Measurements from ENCODE around the gene ERC1. TPM values are rescaled to one million over a fixed set of nuclear protein-coding genes. Genes with fewer than 3 reads are reported as not detected.

The ERC1 gene
- total RNA-seq, 6 experiments from 2014 or later = 44.1 to 48.9 (median 47.9) TPM

DNA sequence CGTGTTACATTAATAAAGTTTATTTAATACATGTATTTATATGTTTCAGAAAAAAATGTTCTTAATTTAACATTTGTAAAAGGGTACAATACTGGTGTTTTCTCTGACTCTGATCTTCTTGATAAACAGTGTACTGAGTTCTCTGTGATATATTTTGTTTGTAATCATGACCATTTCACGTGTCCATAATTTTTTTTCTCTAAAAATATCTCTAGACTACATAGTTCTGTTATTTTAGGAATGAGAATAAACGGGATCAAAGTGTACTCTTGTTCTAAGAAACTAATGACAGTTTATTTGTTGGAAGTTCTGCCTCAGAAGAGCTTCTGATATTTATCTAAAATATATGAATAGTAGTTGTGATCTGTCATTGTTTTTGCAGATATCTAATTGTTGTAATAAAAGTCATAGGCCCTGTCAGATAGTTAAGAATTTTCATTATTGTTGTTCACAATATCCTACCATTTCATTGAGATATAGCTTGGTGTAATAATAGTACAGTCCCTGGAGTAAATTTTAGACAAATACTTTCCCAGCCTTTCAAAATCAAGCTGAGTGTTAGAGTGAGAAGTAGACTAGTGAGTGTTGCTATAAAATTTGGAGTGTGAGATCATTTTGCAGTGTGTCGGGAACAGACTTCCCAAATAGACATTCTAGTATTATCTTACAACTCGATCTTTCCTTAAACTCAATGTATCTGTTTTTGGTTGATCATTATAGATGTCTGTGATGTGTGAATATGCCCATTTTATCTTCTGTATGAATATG lies 86.2 kb downstream of the ERC1 start:
- no peak for DNase-seq
- Mint-ChIP-seq H3K9me3 (no peaks in the 10 kb centered on the region), H3K36me3 (ENCODE audit: low read depth) (peaks cover 9% of the 10 kb centered on the region; the same call in 1 of the 2 replicates), H3K4me1 (ENCODE audit: low read depth) (peaks cover 27% of the 10 kb centered on the region), H3K4me3 (no peak overlapping the region), H3K27me3 (ENCODE audit: insufficient read depth) (no peaks in the 10 kb centered on the region), H3K27ac (no peak overlapping the region)
- TF ChIP-seq, protein P1, sequence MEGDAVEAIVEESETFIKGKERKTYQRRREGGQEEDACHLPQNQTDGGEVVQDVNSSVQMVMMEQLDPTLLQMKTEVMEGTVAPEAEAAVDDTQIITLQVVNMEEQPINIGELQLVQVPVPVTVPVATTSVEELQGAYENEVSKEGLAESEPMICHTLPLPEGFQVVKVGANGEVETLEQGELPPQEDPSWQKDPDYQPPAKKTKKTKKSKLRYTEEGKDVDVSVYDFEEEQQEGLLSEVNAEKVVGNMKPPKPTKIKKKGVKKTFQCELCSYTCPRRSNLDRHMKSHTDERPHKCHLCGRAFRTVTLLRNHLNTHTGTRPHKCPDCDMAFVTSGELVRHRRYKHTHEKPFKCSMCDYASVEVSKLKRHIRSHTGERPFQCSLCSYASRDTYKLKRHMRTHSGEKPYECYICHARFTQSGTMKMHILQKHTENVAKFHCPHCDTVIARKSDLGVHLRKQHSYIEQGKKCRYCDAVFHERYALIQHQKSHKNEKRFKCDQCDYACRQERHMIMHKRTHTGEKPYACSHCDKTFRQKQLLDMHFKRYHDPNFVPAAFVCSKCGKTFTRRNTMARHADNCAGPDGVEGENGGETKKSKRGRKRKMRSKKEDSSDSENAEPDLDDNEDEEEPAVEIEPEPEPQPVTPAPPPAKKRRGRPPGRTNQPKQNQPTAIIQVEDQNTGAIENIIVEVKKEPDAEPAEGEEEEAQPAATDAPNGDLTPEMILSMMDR (IDR thresholded peaks at IDR 0.05) = no peak

DNA sequence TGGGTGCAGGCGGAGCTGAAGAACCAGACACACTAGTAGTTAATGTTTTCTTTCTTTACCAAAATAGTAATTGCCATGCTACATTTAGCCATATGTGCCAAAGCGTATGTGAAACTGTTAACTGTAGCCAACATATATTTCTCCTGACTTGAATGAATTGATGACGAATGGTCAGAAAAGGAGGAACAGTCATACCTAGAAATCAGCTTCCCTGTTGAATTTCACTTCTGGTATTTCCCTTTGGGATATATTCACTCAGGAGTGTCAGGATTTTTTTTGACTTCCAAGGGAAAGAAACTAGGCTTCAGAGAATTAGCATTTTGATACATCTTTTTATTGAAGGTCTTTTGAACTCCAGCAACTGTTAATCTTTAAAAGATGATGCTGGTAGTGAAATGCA lies 87.0 kb downstream of the ERC1 start:
- peaks cover 29% of the 10 kb centered on the region for H3K4me1 Mint-ChIP-seq (ENCODE audit: low read depth)
- H3K27me3 Mint-ChIP-seq (ENCODE audit: insufficient read depth) = no peaks in the 10 kb centered on the region
- H3K9me3 Mint-ChIP-seq = no peaks in the 10 kb centered on the region
- H3K36me3 Mint-ChIP-seq (ENCODE audit: low read depth) = peaks cover 9% of the 10 kb centered on the region; the same call in 1 of the 2 replicates
- TF ChIP-seq, protein P1 (IDR thresholded peaks at IDR 0.05) = no peak
- no peak overlapping the region for H3K27ac Mint-ChIP-seq
- DNase-seq = peak; percentile 4
- H3K4me3 Mint-ChIP-seq = no peak overlapping the region

DNA sequence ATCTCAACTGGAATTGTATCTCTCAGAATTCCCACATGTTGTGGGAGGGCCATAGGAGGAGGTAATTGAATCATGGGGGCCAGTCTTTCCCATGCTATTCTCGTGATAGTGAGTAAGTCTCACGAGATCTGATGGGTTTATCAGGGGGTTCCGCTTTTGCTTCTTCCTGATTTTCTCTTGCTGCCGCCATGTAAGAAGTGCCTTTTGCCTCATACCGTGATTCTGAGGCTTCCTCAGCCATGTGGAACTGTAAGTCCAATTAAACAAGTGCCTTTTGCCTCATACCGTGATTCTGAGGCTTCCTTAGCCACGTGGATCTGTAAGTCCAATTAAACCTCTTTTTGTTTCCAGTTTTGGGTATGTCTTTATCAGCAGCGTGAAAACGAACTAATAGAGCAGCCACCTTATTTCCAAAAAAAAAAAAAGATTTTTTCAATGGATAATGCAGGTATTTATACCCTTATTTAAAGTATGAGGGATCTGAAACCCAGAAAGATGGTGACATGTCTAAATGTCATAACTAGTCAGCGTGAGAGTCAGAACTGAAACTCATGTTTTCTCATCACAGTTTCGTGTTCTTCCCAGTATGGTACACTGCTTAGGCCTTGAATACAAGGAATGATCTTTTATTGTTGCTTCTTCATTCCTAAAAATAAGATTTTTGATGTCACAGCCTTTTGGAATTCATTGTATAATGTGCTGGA lies 89.6 kb downstream of the ERC1 start:
- peaks cover 9% of the 10 kb centered on the region; the same call in 1 of the 2 replicates for H3K36me3 Mint-ChIP-seq (ENCODE audit: low read depth)
- peaks cover 33% of the 10 kb centered on the region for H3K4me1 Mint-ChIP-seq (ENCODE audit: low read depth)
- H3K27me3 Mint-ChIP-seq (ENCODE audit: insufficient read depth) = no peaks in the 10 kb centered on the region
- no peaks in the 10 kb centered on the region for H3K9me3 Mint-ChIP-seq
- TF ChIP-seq, protein P1 (IDR thresholded peaks at IDR 0.05) = no peak
- H3K4me3 Mint-ChIP-seq = no peak overlapping the region
- H3K27ac Mint-ChIP-seq = no peak overlapping the region
- no peak for DNase-seq

DNA sequence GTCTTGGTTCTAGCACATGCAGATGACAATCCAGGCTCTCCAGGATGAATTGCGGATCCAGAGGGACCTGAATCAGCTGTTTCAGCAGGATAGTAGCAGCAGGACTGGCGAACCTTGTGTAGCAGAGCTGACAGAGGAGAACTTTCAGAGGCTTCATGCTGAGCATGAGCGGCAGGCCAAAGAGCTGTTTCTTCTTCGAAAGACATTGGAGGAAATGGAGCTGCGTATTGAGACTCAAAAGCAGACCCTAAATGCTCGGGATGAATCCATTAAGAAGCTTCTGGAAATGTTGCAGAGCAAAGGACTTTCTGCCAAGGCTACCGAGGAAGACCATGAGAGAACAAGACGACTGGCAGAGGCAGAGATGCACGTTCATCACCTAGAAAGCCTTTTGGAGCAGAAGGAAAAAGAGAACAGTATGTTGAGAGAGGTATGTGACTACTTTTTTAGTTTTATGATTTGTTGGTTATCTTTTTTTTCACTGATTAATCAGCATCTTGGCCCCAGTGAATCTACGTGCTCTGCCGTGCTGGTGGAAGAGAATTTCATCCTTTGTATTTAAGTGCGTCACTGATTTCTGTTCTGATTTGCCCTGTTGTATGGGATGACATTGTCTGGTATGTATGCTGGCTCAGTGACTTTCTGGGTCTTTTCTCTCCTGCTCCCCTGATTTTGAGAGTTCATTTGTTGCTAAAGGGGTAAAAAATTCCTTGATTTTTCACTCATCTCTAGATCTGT lies 92.3 kb downstream of the ERC1 start:
- H3K4me3 Mint-ChIP-seq = peak overlapping the region; percentile 45; the same call in 1 of the 2 replicates
- TF ChIP-seq, protein P1 (IDR thresholded peaks at IDR 0.05) = no peak
- peak; percentile 51 for DNase-seq

DNA sequence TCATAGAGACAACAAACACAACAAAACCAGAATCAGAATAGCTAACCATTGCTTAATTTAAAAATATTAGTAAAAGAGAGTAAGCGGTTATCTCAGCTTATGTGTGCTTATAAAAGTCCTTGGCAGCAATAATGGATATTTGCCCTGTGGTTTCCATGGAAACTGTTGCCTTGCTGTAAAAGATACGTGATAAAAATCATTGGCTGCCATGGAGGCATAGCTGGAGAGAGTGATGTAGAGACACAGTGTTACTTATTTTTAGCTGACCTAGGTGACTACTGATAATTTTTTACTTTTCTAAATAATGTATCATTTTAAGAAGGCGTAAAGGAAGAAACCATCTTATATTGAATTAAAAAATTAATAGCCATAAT lies 92.9 kb downstream of the ERC1 start:
- peak overlapping the region; percentile 45; the same call in 1 of the 2 replicates for H3K4me3 Mint-ChIP-seq
- H3K27me3 Mint-ChIP-seq (ENCODE audit: insufficient read depth) = no peaks in the 10 kb centered on the region
- TF ChIP-seq, protein P1 (IDR thresholded peaks at IDR 0.05) = no peak
- H3K4me1 Mint-ChIP-seq (ENCODE audit: low read depth) = peaks cover 16% of the 10 kb centered on the region
- peak; percentile 82 for DNase-seq
- H3K36me3 Mint-ChIP-seq (ENCODE audit: low read depth) = peaks cover 4% of the 10 kb centered on the region; the same call in 1 of the 2 replicates
- peak overlapping the region; percentile 89 for H3K27ac Mint-ChIP-seq
- no peaks in the 10 kb centered on the region for H3K9me3 Mint-ChIP-seq

More for the DNA sequence above, 92.3 kb downstream of the ERC1 start:
- Mint-ChIP-seq H3K36me3 (ENCODE audit: low read depth) (peaks cover 8% of the 10 kb centered on the region; the same call in 1 of the 2 replicates), H3K27me3 (ENCODE audit: insufficient read depth) (no peaks in the 10 kb centered on the region), H3K27ac (peak overlapping the region; percentile 89), H3K9me3 (no peaks in the 10 kb centered on the region), H3K4me1 (ENCODE audit: low read depth) (peaks cover 18% of the 10 kb centered on the region)

Data from HFFc6 (cell line).